Stimulated activated CD4-positive, alpha-beta T cell treated with anti-CD3 and anti-CD28 coated beads, TNF-alpha, amount 100 ng/mL, for 4 hours (primary cell): ENCODE measurements around the gene TKT.

Experiments used
- DNase-seq, 3 experiments: peaks; one replicate each; pipeline ENCODE4 v3.0.0-alpha.2; 2020; ENCODE audit warnings: low read depth in 3 of 3

The TKT gene

GRCh38 chr3:53240989-53241972 is 14.5 kb downstream of the TKT start:
- no peak for DNase-seq

- no peak for DNase-seq
These were observed 16.0 kb downstream of the TKT start for GRCh38 chr3:53239800-53240199.

GRCh38 chr3:53238886-53239285 is 16.9 kb downstream of the TKT start:
- DNase-seq, result no peak

- no peak for DNase-seq
These were observed 17.6 kb downstream of the TKT start for GRCh38 chr3:53238051-53238850.

- DNase-seq, result no peak
These were observed 19.5 kb downstream of the TKT start for GRCh38 chr3:53236112-53236841.

- no peak for DNase-seq
These were observed 20.3 kb downstream of the TKT start for GRCh38 chr3:53235545-53235944.

GRCh38 chr3:53234841-53235232 is 21.0 kb downstream of the TKT start:
- no peak for DNase-seq

GRCh38 chr3:53234130-53234840 is 21.5 kb downstream of the TKT start:
- DNase-seq, result no peak

- no peak for DNase-seq
These were observed 23.0 kb downstream of the TKT start for GRCh38 chr3:53232641-53233377.

- no peak for DNase-seq
These were observed 24.0 kb downstream of the TKT start for GRCh38 chr3:53231532-53232511.

GRCh38 chr3:53230789-53231188 is 25.0 kb downstream of the TKT start:
- no peak for DNase-seq

- no peak for DNase-seq
These were observed 25.7 kb downstream of the TKT start for GRCh38 chr3:53230041-53230621.

- DNase-seq, result no peak
These were observed 26.2 kb downstream of the TKT start for GRCh38 chr3:53229606-53230005.

- DNase-seq, result no peak
These were observed 26.7 kb downstream of the TKT start for GRCh38 chr3:53229171-53229570.

GRCh38 chr3:53227993-53228885 is 27.6 kb downstream of the TKT start:
- DNase-seq, result no peak

GRCh38 chr3:53226841-53227407 is 28.9 kb downstream of the TKT start:
- no peak for DNase-seq

GRCh38 chr3:53226142-53226840 is 29.5 kb downstream of the TKT start:
- no peak for DNase-seq
